HG03064 (cell line): ENCODE measurements around the gene STPG1.

ENCODE experiments used
- ATAC-seq: cut with Tn5 transposase; IDR thresholded peaks from one replicate; pipeline ENCODE4 v1.9.1; 2021; ENCODE audit warnings: low read depth; ENCODE audit not compliant: unreplicated experiment

STPG1 gene

GRCh38 chr1:24321697-24322469, 91.7 kb downstream of the STPG1 start:
- no peak for ATAC-seq

- ATAC-seq: no peak
Observed at GRCh38 chr1:24321126-24321525, 92.5 kb downstream of the STPG1 start.

- no peak for ATAC-seq
Observed at GRCh38 chr1:24319962-24320361, 93.6 kb downstream of the STPG1 start.

- ATAC-seq: no peak
Observed at GRCh38 chr1:24319312-24319863, 94.2 kb downstream of the STPG1 start, which contains the start of gene GRHL3. Gene GRHL3, plus strand, starts transcription at chr1:24319357. Its CDS starts 195 bp downstream, at chr1:24319552.

- no peak for ATAC-seq
Observed at GRCh38 chr1:24318615-24319311, 94.8 kb downstream of the STPG1 start.

- ATAC-seq: no peak
Observed at GRCh38 chr1:24317956-24318614, 95.5 kb downstream of the STPG1 start.

- ATAC-seq: no peak
Observed at GRCh38 chr1:24317081-24317480, 96.5 kb downstream of the STPG1 start.

GRCh38 chr1:24316645-24317044, 96.9 kb downstream of the STPG1 start:
- no peak for ATAC-seq

- no peak for ATAC-seq
Observed at GRCh38 chr1:24315391-24315790, 98.2 kb downstream of the STPG1 start.

- no peak for ATAC-seq
Observed at GRCh38 chr1:24311741-24312140, 101.8 kb downstream of the STPG1 start.

GRCh38 chr1:24311234-24311633, 102.3 kb downstream of the STPG1 start:
- ATAC-seq: no peak

GRCh38 chr1:24309762-24310485, 103.7 kb downstream of the STPG1 start:
- no peak for ATAC-seq

- no peak for ATAC-seq
Observed at GRCh38 chr1:24308365-24309015, 105.1 kb downstream of the STPG1 start.
